Measurements from ENCODE around the gene ZCCHC3. TPM values are rescaled to one million over a fixed set of nuclear protein-coding genes. Genes with fewer than 3 reads are reported as not detected.

The ZCCHC3 gene
- total and polyA plus RNA-seq, 4 donors: 10.4 to 27.8 (median 13.6) TPM

GRCh38 chr20:297925-298775, 780 bp downstream of the ZCCHC3 start:
- H3K4me1 ChIP-seq (ENCODE audit: control insufficient read depth in 5 of 5, insufficient read depth in 5 of 5, low read length in 5 of 5): peaks cover 16 to 44% (median 27%) of the 10 kb centered on the region in 5 donors
- WGBS, 2 donors: 0% methylated on average over 58 to 75 of the region's 75 CpGs
- peak overlapping the region; percentile 87 to 93 for H3K9ac ChIP-seq (ENCODE audit: insufficient read depth in 1 of 2, low read length in 2 of 2)
- TF ChIP-seq, protein P1, sequence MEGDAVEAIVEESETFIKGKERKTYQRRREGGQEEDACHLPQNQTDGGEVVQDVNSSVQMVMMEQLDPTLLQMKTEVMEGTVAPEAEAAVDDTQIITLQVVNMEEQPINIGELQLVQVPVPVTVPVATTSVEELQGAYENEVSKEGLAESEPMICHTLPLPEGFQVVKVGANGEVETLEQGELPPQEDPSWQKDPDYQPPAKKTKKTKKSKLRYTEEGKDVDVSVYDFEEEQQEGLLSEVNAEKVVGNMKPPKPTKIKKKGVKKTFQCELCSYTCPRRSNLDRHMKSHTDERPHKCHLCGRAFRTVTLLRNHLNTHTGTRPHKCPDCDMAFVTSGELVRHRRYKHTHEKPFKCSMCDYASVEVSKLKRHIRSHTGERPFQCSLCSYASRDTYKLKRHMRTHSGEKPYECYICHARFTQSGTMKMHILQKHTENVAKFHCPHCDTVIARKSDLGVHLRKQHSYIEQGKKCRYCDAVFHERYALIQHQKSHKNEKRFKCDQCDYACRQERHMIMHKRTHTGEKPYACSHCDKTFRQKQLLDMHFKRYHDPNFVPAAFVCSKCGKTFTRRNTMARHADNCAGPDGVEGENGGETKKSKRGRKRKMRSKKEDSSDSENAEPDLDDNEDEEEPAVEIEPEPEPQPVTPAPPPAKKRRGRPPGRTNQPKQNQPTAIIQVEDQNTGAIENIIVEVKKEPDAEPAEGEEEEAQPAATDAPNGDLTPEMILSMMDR (IDR thresholded peaks at IDR 0.05; ENCODE audit: control extremely low read depth, extremely low read depth): no peak
- no peaks in the 10 kb centered on the region for H3K9me3 ChIP-seq (ENCODE audit: control insufficient read depth in 4 of 4, insufficient read depth in 3 of 4, low read length in 3 of 4)
- peak; percentile 43 to 73 (median 66) for DNase-seq
- H3K36me3 ChIP-seq (ENCODE audit: control insufficient read depth in 4 of 4, insufficient read depth in 4 of 4, low read length in 4 of 4): peaks cover 0 to 6% (median 6%) of the 10 kb centered on the region in 4 donors
- ATAC-seq (ENCODE audit: insufficient read depth, low FRiP score): peak; percentile 30
- peak overlapping the region; percentile 91 for H3K4me3 ChIP-seq
- no peaks in the 10 kb centered on the region for H3K27me3 ChIP-seq (ENCODE audit: control insufficient read depth in 3 of 3, insufficient read depth in 3 of 3, low read length in 2 of 3)
- peak overlapping the region; percentile 95 to 98 for H3K27ac ChIP-seq (ENCODE audit: low read depth in 1 of 2, low read length in 1 of 2)

DNA sequence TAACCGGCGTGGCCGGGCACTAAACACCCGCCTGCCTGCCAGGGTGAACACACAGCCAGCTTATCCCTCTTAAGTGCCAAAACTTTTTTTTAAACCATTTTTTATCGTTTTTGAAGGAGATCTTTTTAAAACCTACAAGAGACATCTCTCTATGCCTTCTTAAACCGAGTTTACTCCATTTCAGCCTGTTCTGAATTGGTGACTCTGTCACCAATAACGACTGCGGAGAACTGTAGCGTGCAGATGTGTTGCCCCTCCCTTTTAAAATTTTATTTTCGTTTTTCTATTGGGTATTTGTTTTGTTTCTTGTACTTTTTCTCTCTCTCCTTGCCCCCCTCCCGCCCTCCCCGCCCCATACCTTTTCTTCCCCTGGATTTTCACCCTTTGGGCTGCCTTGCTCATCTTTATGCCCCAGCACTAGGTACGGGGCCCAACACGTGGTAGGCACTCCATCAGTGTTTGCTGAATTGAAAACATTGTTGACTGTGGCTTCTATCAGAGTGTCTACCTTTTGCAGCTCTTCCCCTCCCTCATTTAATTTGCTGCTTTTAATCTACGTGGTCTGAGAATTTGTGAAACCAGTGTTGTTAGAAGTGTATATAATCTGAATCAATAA, 1.5 kb downstream of the ZCCHC3 start:
- Histone ChIP-seq H3K9me3 (ENCODE audit: control insufficient read depth in 4 of 4, insufficient read depth in 3 of 4, low read length in 3 of 4) (no peaks in the 10 kb centered on the region), H3K36me3 (ENCODE audit: control insufficient read depth in 4 of 4, insufficient read depth in 4 of 4, low read length in 4 of 4) (peaks cover 0 to 6% (median 6%) of the 10 kb centered on the region in 4 donors), H3K27me3 (ENCODE audit: control insufficient read depth in 3 of 3, insufficient read depth in 3 of 3, low read length in 2 of 3) (no peaks in the 10 kb centered on the region), H3K9ac (ENCODE audit: insufficient read depth in 1 of 2, low read length in 2 of 2) (peak overlapping the region in 1 of 2 donors; percentile 93), H3K27ac (ENCODE audit: low read depth in 1 of 2, low read length in 1 of 2) (peak overlapping the region; percentile 95 to 98), H3K4me1 (ENCODE audit: control insufficient read depth in 5 of 5, insufficient read depth in 5 of 5, low read length in 5 of 5) (peaks cover 16 to 44% (median 27%) of the 10 kb centered on the region in 5 donors), H3K4me3 (peak overlapping the region; percentile 91)
- WGBS, 2 donors: 6 to 7% methylated on average over 15 of the region's 15 CpGs
- ATAC-seq (ENCODE audit: insufficient read depth, low FRiP score) (no peak), DNase-seq (no peak)
- TF ChIP-seq, protein P1 (IDR thresholded peaks at IDR 0.05; ENCODE audit: control extremely low read depth, extremely low read depth): no peak

DNA sequence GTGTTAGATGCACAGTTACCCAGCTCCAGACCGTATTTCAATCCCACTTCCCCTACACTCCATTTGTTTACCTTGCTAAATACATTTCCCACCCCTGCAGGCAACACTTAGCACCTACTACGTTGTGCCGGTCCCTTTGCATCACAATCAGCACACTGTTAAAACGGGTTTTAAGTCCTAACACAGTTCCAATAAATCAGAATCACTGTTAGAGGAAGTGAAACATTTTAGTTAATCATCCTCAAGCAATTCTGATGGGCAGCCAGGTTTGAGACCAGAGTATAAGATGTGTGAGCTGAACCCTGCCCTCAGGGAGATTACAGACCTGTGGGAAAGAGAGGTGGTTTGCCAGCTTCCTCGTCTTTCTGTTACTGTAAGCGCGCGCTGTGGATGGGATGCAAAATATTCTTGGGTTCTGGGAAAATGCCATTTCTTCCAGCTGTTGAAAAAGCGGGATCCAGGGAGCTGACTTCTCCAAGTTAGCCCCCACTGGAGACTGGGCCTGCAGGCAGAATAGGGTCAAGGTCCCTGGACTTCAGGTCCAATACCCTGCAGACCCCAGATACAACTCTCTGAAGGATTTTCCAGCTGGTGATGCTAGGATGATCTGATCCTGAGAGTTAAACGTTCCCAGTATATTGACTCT, 3.1 kb downstream of the ZCCHC3 start:
- Histone ChIP-seq H3K36me3 (ENCODE audit: control insufficient read depth in 4 of 4, insufficient read depth in 4 of 4, low read length in 4 of 4) (peaks cover 0 to 6% (median 6%) of the 10 kb centered on the region in 4 donors), H3K27me3 (ENCODE audit: control insufficient read depth in 3 of 3, insufficient read depth in 3 of 3, low read length in 2 of 3) (no peaks in the 10 kb centered on the region), H3K9ac (ENCODE audit: insufficient read depth in 1 of 2, low read length in 2 of 2) (peak overlapping the region in 1 of 2 donors; percentile 24), H3K4me1 (ENCODE audit: control insufficient read depth in 5 of 5, insufficient read depth in 5 of 5, low read length in 5 of 5) (peaks cover 16 to 44% (median 27%) of the 10 kb centered on the region in 5 donors), H3K27ac (ENCODE audit: low read depth in 1 of 2, low read length in 1 of 2) (no peak overlapping the region), H3K4me3 (peak overlapping the region; percentile 30), H3K9me3 (ENCODE audit: control insufficient read depth in 4 of 4, insufficient read depth in 3 of 4, low read length in 3 of 4) (no peaks in the 10 kb centered on the region)
- 36 to 41% methylated on average over 10 of the region's 10 CpGs for WGBS, 2 donors
- TF ChIP-seq, protein P1 (IDR thresholded peaks at IDR 0.05; ENCODE audit: control extremely low read depth, extremely low read depth): no peak
- DNase-seq (peak; percentile 42 to 84 (median 76)), ATAC-seq (ENCODE audit: insufficient read depth, low FRiP score) (no peak)
